ENCODE measurements around the gene ATF7IP2. TPM values are rescaled to one million over a fixed set of nuclear protein-coding genes. Genes with fewer than 3 reads are reported as not detected.

Gene ATF7IP2
- total and polyA plus RNA-seq, 11 donors = 32.4 to 54.7 (median 43.2) TPM

DNA sequence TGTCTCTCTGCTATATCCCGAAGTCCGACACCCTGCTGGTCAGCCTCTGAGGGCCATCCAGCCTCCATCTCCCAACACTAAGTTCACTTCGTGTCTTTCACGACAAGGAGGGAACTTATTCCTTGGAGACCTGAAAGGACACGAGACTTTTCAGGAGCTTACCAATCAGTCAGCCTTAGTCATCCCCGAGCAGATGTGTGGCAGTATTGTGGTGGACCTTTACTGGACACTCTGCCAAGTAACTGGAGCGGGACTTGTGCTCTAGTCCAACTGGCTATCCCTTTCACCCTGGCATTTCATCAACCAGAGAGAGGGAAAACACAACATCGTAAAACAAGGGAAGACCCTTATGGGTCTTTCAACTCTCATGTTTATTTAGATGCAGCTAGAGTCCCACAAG, 107.4 kb downstream of the ATF7IP2 start:
- 94 to 96% (median 94%) methylated on average over 8 of the region's 8 CpGs for WGBS, 4 donors
- peaks cover 0 to 6% (median 0%) of the 10 kb centered on the region in 9 donors for H3K36me3 ChIP-seq
- TF ChIP-seq, protein P1, sequence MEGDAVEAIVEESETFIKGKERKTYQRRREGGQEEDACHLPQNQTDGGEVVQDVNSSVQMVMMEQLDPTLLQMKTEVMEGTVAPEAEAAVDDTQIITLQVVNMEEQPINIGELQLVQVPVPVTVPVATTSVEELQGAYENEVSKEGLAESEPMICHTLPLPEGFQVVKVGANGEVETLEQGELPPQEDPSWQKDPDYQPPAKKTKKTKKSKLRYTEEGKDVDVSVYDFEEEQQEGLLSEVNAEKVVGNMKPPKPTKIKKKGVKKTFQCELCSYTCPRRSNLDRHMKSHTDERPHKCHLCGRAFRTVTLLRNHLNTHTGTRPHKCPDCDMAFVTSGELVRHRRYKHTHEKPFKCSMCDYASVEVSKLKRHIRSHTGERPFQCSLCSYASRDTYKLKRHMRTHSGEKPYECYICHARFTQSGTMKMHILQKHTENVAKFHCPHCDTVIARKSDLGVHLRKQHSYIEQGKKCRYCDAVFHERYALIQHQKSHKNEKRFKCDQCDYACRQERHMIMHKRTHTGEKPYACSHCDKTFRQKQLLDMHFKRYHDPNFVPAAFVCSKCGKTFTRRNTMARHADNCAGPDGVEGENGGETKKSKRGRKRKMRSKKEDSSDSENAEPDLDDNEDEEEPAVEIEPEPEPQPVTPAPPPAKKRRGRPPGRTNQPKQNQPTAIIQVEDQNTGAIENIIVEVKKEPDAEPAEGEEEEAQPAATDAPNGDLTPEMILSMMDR (IDR thresholded peaks at IDR 0.05) = no peak
- TF ChIP-seq POLR2A (IDR thresholded peaks at IDR 0.05) = no peak
- intact Hi-C loops (cut with DNase I) = no loop called here
- no peak overlapping the region for H3K4me3 ChIP-seq
- DNase-seq (no peak), ATAC-seq (no peak)
- peaks cover 0 to 6% (median 0%) of the 10 kb centered on the region in 12 donors for H3K4me1 ChIP-seq
- no peak overlapping the region for H3K27ac ChIP-seq
- H3K27me3 ChIP-seq = no peaks in the 10 kb centered on the region
- peaks cover 0 to 16% (median 2%) of the 10 kb centered on the region in 12 donors for H3K9me3 ChIP-seq

DNA sequence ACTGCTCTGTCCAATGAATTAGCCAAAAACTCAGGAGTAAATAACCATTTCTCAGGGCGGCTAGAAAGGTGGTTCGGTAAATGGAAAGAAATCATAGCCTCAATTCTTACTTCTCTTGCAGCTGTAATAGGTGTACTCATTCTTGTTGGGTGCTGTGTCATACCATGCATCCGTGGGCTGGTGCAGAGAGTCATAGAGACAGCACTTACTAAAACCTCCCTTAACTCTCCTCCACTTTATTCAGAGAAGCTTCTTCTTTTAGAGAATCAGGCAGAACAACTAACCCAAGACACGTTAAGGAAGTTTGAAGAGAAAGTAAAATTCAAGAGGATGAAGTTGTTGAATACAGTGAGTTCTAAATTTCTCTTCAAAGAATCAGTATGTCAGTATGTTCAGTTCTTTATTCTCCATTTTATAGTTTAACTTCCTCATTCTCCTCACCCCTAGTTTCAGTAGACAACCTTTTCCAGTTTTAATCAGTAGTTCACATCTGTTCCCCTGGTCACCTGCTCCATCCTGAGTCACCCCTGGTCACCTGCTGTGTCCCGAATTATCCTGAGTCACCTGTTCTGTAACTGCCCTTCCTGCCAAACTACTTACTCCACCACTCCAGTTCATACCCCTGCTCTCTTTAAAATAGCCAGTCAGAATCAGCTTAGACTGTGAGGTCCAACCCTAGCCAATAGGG, 108.6 kb downstream of the ATF7IP2 start:
- DNase-seq (no peak), ATAC-seq (no peak)
- Histone ChIP-seq H3K36me3 (peaks cover 0 to 6% (median 0%) of the 10 kb centered on the region in 9 donors), H3K4me1 (peaks cover 0 to 6% (median 0%) of the 10 kb centered on the region in 12 donors), H3K4me3 (no peak overlapping the region), H3K27ac (no peak overlapping the region), H3K9me3 (peaks cover 0 to 16% (median 2%) of the 10 kb centered on the region in 12 donors), H3K27me3 (no peaks in the 10 kb centered on the region)
- intact Hi-C loops (cut with DNase I) = no loop called here
- TF ChIP-seq POLR2A (IDR thresholded peaks at IDR 0.05) = no peak
- TF ChIP-seq, protein P1 (IDR thresholded peaks at IDR 0.05) = no peak
- WGBS, 4 donors = 74 to 93% (median 76%) methylated on average over 5 of the region's 5 CpGs

DNA sequence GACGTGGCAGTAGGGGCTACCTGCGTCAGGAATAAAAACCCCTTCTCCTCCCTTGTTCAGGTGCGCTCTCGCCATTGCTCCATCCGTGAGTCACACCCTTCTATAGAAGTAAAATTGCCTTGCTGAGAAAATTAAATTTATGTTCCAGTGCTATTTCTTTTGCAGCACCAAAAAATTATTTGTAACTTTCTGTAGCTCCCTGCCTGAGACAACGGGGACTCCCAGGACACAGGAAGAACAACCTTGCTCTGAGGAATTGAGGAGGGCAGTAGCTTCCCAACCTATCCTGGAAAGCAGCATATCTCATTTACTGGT, 109.1 kb downstream of the ATF7IP2 start:
- Histone ChIP-seq H3K9me3 (peaks cover 0 to 16% (median 2%) of the 10 kb centered on the region in 12 donors), H3K4me1 (peaks cover 0 to 5% (median 0%) of the 10 kb centered on the region in 12 donors), H3K4me3 (no peak overlapping the region), H3K36me3 (peaks cover 0 to 6% (median 0%) of the 10 kb centered on the region in 9 donors), H3K27me3 (no peaks in the 10 kb centered on the region), H3K27ac (no peak overlapping the region)
- no peak for TF ChIP-seq POLR2A (IDR thresholded peaks at IDR 0.05)
- TF ChIP-seq, protein P1 (IDR thresholded peaks at IDR 0.05) = no peak
- no peak for ATAC-seq
- WGBS, 4 donors = 83 to 98% (median 95%) methylated on average over 6 of the region's 6 CpGs
- intact Hi-C loops (cut with DNase I) = no loop called here
- DNase-seq = no peak

DNA sequence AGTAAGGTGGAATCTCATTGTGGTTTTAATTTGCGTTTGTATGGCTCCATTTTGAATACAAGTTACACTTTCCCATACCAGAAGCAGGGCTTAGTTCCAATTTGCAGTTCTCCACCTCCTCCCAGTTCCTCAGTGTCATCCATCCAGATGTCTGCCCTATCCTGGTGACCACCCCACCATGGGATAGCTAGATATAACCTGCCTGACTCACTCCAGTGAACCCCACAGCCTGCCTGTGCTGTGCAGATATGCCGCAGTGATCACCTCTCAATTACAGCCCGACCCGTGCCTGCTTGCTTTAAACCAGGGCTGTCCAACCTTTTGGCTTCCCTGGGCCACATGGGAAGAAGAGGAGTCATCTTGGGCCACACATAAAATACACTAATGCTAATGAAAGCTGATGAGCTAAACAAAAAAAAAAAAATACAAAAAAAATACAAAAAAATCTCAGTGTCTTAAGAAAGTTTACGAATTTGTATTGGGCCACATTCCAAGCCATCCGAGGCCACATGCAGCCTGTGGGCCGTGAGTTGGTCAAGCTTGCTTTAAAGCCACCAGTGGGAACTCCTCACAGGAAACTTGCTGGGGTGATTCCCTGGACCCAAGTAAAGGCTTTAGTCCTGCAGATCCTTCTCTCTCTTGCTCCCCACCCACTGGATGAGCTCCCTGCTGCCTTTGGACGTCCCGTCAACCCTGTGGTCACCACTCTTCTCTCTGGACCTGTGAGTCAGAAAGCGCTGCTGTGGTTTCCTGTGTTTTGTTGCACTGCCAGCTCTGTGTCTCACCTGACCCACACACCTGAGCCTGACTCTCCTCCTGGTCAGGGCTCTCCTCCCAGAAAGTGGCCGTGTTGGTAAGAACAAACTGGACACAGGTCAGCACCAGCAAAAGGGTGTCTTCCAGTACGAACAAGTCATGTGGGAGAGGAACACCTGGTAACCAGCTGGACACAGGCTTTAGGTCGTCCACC, 111.6 kb downstream of the ATF7IP2 start:
- peaks cover 0 to 6% (median 0%) of the 10 kb centered on the region in 9 donors for H3K36me3 ChIP-seq
- H3K27ac ChIP-seq = no peak overlapping the region
- no peak overlapping the region for H3K4me3 ChIP-seq
- peaks cover 0 to 16% (median 2%) of the 10 kb centered on the region in 12 donors for H3K9me3 ChIP-seq
- intact Hi-C loops (cut with DNase I) = no loop called here
- no peak for ATAC-seq
- H3K27me3 ChIP-seq = no peaks in the 10 kb centered on the region
- no peak for DNase-seq
- 88 to 94% (median 90%) methylated on average over 13 of the region's 13 CpGs for WGBS, 4 donors
- no peaks in the 10 kb centered on the region for H3K4me1 ChIP-seq
- TF ChIP-seq POLR2A (IDR thresholded peaks at IDR 0.05) = no peak
- TF ChIP-seq, protein P1 (IDR thresholded peaks at IDR 0.05) = no peak
